Spleen (tissue), 7 donors: ENCODE results near the gene LRP2.

ENCODE experiments used
- CTCF ChIP-seq, 11 experiments: fragments of 200-600 bp in 7 of 11; fragments of 450-650 bp in 4 of 11; sonication (generic) in 4 of 11; IDR thresholded peaks in 8 of 11; conservative IDR thresholded peaks in 3 of 11; 1 replicate in 7 of 11; 2 replicates in 4 of 11; pipeline versions ENCODE4 v1.4.0 to v1.8.0; 2016 to 2021; ENCODE audit warnings: antibody characterized with exemption in 11 of 11, inconsistent platforms in 4 of 11, mild to moderate bottlenecking in 1 of 11
- POLR2A ChIP-seq, 3 donors: fragments of 450-650 bp; IDR thresholded peaks; one replicate each; pipeline ENCODE4 v1.5.1; 2017; ENCODE audit warnings: antibody characterized with exemption in 3 of 3, mild to moderate bottlenecking in 1 of 3
- POLR2AphosphoS5 ChIP-seq, 3 donors: sonication (generic); formaldehyde crosslinking; IDR thresholded peaks; one replicate each; pipeline ENCODE4 v1.5.1; 2017; ENCODE audit warnings: antibody characterized with exemption in 3 of 3
- donor health status: DM: no; HTN: no; CAD: no; lungs with moderate emphysema.
- donor health status: DM: no; HTN: no; CAD: no.
- donor health status: DM: no; HTN: no; CAD: no.

- no peak for TF ChIP-seq CTCF (IDR thresholded peaks at IDR 0.05 in 8 of 11, conservative IDR thresholded peaks at IDR 0.05 in 3 of 11)
- TF ChIP-seq POLR2AphosphoS5 (IDR thresholded peaks at IDR 0.05): no peak
- TF ChIP-seq POLR2A (IDR thresholded peaks at IDR 0.05): no peak
Observed at GRCh38 chr2:169172151-169172735, 190.1 kb downstream of the LRP2 start.
